A673 (cell line): ENCODE data around the gene CCDC136. TPM values are rescaled to one million over a fixed set of nuclear protein-coding genes. Genes with fewer than 3 reads are reported as not detected.

Source experiments
- BruUV-seq: library from RNA; stranded (reverse); fragments of 400-500 nt; replicated peaks from 2 replicates; lab custom pipeline; 2021; lab: Mats Ljungman, UMichigan
- CTCF ChIA-PET: fragments of 300-600 bp; sonication (Branson Sonifier 250); formaldehyde crosslinking; loops from one replicate; lab custom pipeline; 2022; ENCODE audit warnings: antibody characterized with exemption; lab: Charles Lee
- POLR2A ChIA-PET: fragments of 300-600 bp; sonication (Branson Sonifier 250); formaldehyde crosslinking; loops from one replicate; lab custom pipeline; 2022; ENCODE audit warnings: antibody characterized with exemption; ENCODE audit not compliant: low non-redundant PET; lab: Charles Lee
- DNase-seq: peaks from one replicate; pipeline ENCODE4 v3.0.0-alpha.2; 2015; ENCODE audit warnings: low spot score
- H3K27ac ChIP-seq: fragments of 200-600 bp; sonication (generic); 2 replicates; pipeline ENCODE4 v1.5.1; 2016; ENCODE audit warnings: mixed run types, low read depth, mild to moderate bottlenecking, mixed read lengths, antibody characterized with exemption, low read length; ENCODE audit not compliant: poor library complexity, severe bottlenecking
- H3K27me3 ChIP-seq: fragments of 200-600 bp; sonication (generic); replicated peaks from 2 replicates; pipeline ENCODE4 v1.6.1; 2017; ENCODE audit warnings: mixed run types, low read depth, mild to moderate bottlenecking, mixed read lengths, antibody characterized with exemption, low read length; ENCODE audit not compliant: insufficient read depth, poor library complexity
- H3K36me3 ChIP-seq: fragments of 200-600 bp; sonication (generic); 2 replicates; pipeline ENCODE4 v1.6.1; 2016; ENCODE audit warnings: mixed run types, mild to moderate bottlenecking, mixed read lengths, antibody characterized with exemption, low read length; ENCODE audit not compliant: insufficient read depth, poor library complexity, severe bottlenecking
- H3K4me1 ChIP-seq: fragments of 200-600 bp; sonication (generic); 2 replicates; pipeline ENCODE4 v1.6.1; 2017; ENCODE audit warnings: mixed run types, mild to moderate bottlenecking, mixed read lengths, antibody characterized with exemption, low read length; ENCODE audit not compliant: insufficient read depth, poor library complexity, severe bottlenecking
- H3K4me3 ChIP-seq: fragments of 200-600 bp; sonication (generic); 2 replicates; pipeline ENCODE4 v1.5.1; 2016; ENCODE audit warnings: low read depth, mixed run types, mild to moderate bottlenecking, mixed read lengths, low read length; ENCODE audit not compliant: poor library complexity, severe bottlenecking
- H3K9me3 ChIP-seq: fragments of 200-600 bp; sonication (generic); 2 replicates; pipeline ENCODE4 v1.6.1; 2016; ENCODE audit warnings: mixed run types, low read depth, mild to moderate bottlenecking, mixed read lengths, antibody characterized with exemption, low read length; ENCODE audit not compliant: poor library complexity, severe bottlenecking
- EZH2 ChIP-seq: fragments of 200-600 bp; sonication (generic); IDR thresholded peaks from 2 replicates; pipeline ENCODE4 v1.6.1; 2017; ENCODE audit warnings: borderline replicate concordance, low read depth, mild to moderate bottlenecking, mixed read lengths, antibody characterized with exemption, low read length; ENCODE audit not compliant: poor library complexity, severe bottlenecking
- intact Hi-C: fragments of 100-400 bp; cut with micrococcal nuclease; formaldehyde crosslinking; loops from one replicate; pipeline ENCODE4 v1.10.0; 2022; ENCODE audit not compliant: unreplicated experiment
- total RNA-seq: library from RNA; stranded (reverse); gene quantifications from 2 replicates; pipeline ENCODE4 v1.2.3, GENCODE V29; 2021
- TF ChIP-seq, protein P1 (sequence below): fragments of 300-800, 200-600 bp; sonication (generic); conservative IDR thresholded peaks from 2 replicates; pipeline ENCODE4 v1.5.1; 2017; ENCODE audit warnings: low read depth, mild to moderate bottlenecking, antibody characterized with exemption, low read length, moderate library complexity, mixed read lengths

The CCDC136 gene
- total RNA-seq, 1 experiment from 2014 or later: 4.4 TPM

DNA sequence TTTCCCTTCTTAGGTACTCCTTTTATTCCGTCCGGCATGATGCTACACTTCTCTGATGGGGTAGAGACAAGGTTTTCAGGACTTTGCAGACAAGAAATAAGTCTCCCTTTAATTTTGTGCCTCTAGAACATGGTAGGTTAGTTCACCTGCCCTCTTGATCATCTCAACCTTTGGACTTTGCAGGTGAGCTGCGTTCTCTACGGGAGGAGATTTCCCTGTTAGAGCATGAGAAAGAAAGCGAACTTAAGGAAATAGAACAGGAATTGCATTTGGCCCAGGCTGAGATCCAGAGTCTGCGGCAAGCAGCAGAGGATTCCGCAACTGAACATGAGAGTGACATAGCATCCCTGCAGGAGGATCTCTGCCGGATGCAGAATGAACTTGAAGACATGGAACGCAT is 9.2 kb downstream of the CCDC136 start:
- CTCF ChIA-PET: no interaction called here
- POLR2A ChIA-PET: no interaction called here
- H3K36me3 ChIP-seq: no peaks in the 10 kb centered on the region

GRCh38 chr7:128801667-128802418 is 10.1 kb downstream of the CCDC136 start:
- TF ChIP-seq EZH2: no peak
- TF ChIP-seq, protein P1, sequence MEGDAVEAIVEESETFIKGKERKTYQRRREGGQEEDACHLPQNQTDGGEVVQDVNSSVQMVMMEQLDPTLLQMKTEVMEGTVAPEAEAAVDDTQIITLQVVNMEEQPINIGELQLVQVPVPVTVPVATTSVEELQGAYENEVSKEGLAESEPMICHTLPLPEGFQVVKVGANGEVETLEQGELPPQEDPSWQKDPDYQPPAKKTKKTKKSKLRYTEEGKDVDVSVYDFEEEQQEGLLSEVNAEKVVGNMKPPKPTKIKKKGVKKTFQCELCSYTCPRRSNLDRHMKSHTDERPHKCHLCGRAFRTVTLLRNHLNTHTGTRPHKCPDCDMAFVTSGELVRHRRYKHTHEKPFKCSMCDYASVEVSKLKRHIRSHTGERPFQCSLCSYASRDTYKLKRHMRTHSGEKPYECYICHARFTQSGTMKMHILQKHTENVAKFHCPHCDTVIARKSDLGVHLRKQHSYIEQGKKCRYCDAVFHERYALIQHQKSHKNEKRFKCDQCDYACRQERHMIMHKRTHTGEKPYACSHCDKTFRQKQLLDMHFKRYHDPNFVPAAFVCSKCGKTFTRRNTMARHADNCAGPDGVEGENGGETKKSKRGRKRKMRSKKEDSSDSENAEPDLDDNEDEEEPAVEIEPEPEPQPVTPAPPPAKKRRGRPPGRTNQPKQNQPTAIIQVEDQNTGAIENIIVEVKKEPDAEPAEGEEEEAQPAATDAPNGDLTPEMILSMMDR: no peak
- Histone ChIP-seq H3K27ac (no peak overlapping the region), H3K4me1 (no peaks in the 10 kb centered on the region), H3K4me3 (no peak overlapping the region), H3K36me3 (no peaks in the 10 kb centered on the region), H3K9me3 (no peaks in the 10 kb centered on the region), H3K27me3 (no peaks in the 10 kb centered on the region)
- BruUV-seq: no TSS peak
- POLR2A ChIA-PET: no interaction called here
- no peak for DNase-seq
- CTCF ChIA-PET: interaction anchor here (0.6 kb wide), 1 partner anchor 197 kb away, joined by 6 read pairs; no protein-coding TSS in a partner anchor
- intact Hi-C loops: no loop called here

More for the DNA sequence above, 9.2 kb downstream of the CCDC136 start:
- TF ChIP-seq, protein P1: no peak
- TF ChIP-seq EZH2: no peak
- intact Hi-C loops: no loop called here
- no peaks in the 10 kb centered on the region for H3K9me3 ChIP-seq
- no peaks in the 10 kb centered on the region for H3K4me1 ChIP-seq
- H3K27ac ChIP-seq: no peak overlapping the region
- no peak overlapping the region for H3K4me3 ChIP-seq
- DNase-seq: no peak
- BruUV-seq: no TSS peak
- H3K27me3 ChIP-seq: no peaks in the 10 kb centered on the region

DNA sequence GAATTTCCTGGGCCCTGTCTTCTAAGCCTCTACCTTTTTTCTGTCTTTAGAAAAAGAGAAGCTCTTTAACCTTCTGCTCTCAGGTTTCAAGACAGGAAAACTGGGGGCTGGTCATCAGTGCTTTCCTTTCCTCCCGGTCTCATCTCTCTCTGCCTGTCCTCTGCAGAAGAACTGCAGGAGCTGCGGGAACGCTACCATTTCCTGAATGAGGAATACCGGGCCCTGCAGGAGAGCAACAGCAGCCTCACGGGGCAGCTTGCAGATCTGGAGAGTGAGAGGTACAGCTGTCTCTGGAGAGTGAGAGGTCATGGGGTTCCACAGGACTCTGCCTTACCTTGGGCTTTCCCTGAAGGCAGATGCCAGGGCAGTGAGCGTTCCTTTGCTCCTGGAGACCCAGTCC is 12.7 kb downstream of the CCDC136 start:
- BruUV-seq: no TSS peak
- H3K27ac ChIP-seq: no peak overlapping the region
- ChIA-PET CTCF (no interaction called here), POLR2A (no interaction called here)
- H3K27me3 ChIP-seq: no peaks in the 10 kb centered on the region
- H3K36me3 ChIP-seq: no peaks in the 10 kb centered on the region
- TF ChIP-seq, protein P1: no peak
- no peak for TF ChIP-seq EZH2
- no peak for DNase-seq
- H3K4me3 ChIP-seq: no peak overlapping the region
- no peaks in the 10 kb centered on the region for H3K9me3 ChIP-seq
- intact Hi-C loops: no loop called here
- H3K4me1 ChIP-seq: no peaks in the 10 kb centered on the region
